ENCODE measurements around the gene SEMA3E.

DNA sequence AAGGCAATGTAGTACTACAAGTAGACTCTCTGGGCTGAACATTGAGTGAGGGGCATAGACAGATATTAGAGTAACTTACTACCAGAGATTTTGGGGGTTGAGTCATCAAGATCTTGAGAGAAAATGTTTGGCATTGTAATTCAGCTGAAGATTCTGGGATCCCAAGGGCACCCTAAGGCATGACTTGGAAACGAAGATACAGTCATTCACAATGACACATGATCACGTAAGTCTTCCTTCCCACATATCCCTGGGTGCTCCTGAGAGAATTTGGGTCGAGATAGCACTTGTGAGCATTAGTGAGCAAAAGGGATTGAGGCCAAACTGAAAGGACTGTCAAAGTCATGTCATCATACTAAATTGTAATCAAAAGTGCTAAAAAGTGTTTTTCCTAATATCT lies 293.8 kb downstream of the SEMA3E start:
- TF ChIP-seq, protein P1, sequence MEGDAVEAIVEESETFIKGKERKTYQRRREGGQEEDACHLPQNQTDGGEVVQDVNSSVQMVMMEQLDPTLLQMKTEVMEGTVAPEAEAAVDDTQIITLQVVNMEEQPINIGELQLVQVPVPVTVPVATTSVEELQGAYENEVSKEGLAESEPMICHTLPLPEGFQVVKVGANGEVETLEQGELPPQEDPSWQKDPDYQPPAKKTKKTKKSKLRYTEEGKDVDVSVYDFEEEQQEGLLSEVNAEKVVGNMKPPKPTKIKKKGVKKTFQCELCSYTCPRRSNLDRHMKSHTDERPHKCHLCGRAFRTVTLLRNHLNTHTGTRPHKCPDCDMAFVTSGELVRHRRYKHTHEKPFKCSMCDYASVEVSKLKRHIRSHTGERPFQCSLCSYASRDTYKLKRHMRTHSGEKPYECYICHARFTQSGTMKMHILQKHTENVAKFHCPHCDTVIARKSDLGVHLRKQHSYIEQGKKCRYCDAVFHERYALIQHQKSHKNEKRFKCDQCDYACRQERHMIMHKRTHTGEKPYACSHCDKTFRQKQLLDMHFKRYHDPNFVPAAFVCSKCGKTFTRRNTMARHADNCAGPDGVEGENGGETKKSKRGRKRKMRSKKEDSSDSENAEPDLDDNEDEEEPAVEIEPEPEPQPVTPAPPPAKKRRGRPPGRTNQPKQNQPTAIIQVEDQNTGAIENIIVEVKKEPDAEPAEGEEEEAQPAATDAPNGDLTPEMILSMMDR (IDR thresholded peaks at IDR 0.05; ENCODE audit: poor library complexity, severe bottlenecking), result no peak
- TF ChIP-seq SMC3 (conservative IDR thresholded peaks at IDR 0.05; ENCODE audit: poor library complexity), result no peak
- no peak for TF ChIP-seq TAF1 (IDR thresholded peaks at IDR 0.05; ENCODE audit: low read depth)
- no peak for TF ChIP-seq EZH2 (IDR thresholded peaks at IDR 0.05; ENCODE audit: borderline replicate concordance, insufficient read depth, low read length, poor library complexity, severe bottlenecking)
- no peak for TF ChIP-seq REST (IDR thresholded peaks at IDR 0.05; ENCODE audit: borderline replicate concordance)
- TF ChIP-seq POLR2AphosphoS5 (IDR thresholded peaks at IDR 0.05), result no peak

Data from neural cell (in vitro differentiated cells).